NCI-H510A treated with DMSO at 0.1 percent for 48 hours (cell line): ENCODE results near the gene EXOG.
"Not testable (repeated sequence)": the region's sequence is repeated elsewhere in the genome, so short reads cannot be mapped to it uniquely, and the experiment has no call there.

ENCODE experiments used
- DNase-seq: peaks from one replicate; lab custom pipeline; 2025; lab: John Stamatoyannopoulos, UW

Gene EXOG

DNA sequence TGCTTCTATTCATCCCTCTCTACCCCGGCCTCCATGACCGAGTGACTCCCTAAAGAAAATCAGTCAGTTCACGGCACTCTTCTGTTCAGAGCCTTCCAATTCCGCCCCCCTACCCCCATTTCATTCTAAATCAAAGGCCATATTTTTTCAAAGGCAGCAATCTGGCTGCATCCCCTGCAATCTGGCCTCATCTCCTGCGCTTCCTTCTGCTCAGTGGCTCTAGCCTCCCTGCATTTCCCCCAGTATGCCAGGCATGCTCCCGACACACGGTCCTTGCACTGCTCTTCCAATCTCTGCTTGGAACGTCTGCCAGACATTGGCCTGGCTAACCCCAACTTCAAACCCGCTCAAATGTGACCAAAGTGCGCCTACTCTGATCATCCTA is 67.7 kb downstream of the EXOG start:
- DNase-seq, result no peak

DNA sequence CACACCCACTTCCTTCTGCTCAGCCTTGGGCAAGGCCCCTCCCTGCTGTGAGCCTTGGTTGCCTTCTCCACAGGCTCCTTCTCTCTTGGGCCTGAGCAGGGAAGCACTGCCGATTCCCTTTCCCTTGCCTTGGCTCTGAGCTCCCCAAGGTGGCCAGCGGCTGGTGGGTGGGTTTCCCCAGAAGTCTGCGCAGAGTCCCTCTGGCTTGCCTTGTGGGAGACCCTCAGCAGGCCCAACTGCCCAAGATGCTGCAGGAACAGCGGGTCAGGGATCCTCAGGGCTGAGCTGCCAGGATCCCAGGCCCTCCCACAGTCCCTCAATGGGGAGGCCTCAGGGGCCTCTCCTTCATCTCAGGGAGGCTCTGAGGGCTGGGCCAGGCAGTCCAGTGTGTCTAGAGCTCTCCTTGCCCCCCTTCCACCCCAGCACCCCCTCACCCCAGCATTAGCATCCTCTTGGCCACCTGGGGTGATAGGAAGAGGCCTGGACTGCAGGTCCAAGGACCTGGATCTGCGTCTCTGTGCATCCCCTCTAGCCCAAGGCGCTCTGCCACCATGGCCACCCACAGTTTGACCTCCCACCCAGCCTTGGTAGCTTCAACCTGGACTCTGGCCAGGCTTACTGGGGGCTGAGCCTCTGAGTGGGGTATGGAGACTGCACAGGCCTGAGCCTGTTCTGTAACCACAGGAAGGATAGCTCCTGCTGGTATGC is 68.6 kb downstream of the EXOG start:
- no peak for DNase-seq

GRCh38 chr3:38565339-38566214 is 69.4 kb downstream of the EXOG start:
- no peak for DNase-seq

DNA sequence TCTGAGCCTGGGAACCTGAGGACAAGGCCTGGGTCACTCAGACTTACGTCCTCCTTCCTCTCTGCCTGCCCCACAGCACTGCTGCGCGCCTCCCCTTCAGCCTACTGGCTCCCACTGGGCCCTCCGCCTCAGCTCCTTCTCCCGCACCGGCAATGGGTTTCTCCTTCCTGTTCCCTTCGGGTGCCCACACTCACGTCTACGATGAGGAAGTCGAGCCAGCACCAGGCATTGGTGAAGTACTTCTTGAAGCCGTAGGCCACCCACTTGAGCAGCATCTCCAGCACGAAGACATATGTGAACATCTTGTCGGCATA is 70.0 kb downstream of the EXOG start:
- DNase-seq, result no peak

DNA sequence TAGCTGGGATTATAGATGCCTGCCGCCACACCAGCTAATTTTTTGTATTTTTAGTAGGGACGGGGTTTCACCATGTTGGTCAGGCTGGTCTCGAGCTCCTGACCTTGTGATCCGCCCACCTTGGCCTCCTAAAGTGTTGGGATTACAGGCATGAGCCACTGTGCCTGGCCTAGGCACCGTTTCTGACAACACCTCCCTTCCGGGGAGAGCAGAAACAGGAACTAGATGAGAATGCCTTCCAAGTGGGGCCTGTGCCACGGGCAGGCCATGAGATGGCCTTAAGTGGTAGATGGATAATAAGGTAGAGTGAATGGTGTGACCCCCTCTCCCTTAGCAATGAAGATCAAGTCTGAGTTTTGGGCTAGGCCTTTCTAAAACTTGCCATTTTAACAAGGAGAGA is 70.7 kb downstream of the EXOG start:
- not testable (repeated sequence) for DNase-seq

- no peak for DNase-seq
Observed at GRCh38 chr3:38567498-38567897, 71.4 kb downstream of the EXOG start.

GRCh38 chr3:38573111-38573510 is 77.0 kb downstream of the EXOG start:
- DNase-seq, result no peak

- DNase-seq, result no peak
Observed at GRCh38 chr3:38573556-38573955, 77.4 kb downstream of the EXOG start.

- DNase-seq, result no peak
Observed at GRCh38 chr3:38574411-38575278, 78.5 kb downstream of the EXOG start.

DNA sequence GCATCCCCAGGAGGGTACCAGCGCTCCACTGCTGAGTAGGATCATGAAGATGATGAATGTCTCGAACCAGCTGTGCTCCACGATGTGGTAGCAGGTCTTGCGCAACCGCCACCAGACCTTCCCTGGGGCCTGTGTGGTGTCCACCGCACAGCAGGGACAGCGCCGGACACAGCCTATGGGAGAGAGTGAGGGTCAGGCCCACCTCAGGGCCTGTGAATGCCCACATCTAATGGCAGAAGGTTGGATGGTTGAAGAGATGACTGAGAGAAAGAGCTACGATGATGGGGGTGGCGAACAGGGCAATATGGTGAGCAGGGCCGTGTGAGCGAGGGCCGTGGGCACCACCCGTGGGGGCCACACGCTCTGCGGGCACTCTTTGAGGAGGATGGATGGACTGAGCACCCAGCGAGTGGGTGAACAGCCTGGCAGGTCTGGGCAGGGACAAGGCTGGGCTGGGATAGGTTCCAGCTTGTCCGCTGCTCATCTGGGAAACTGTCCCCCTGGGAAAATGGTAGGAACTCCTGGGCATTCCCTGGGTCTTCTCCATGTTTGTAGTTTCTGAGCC is 79.2 kb downstream of the EXOG start:
- DNase-seq, result no peak
